ENCODE measurements around the gene TNFAIP3.
"Not testable (repeated sequence)": the region's sequence is repeated elsewhere in the genome, so short reads cannot be mapped to it uniquely, and the experiment has no call there.

The TNFAIP3 gene

DNA sequence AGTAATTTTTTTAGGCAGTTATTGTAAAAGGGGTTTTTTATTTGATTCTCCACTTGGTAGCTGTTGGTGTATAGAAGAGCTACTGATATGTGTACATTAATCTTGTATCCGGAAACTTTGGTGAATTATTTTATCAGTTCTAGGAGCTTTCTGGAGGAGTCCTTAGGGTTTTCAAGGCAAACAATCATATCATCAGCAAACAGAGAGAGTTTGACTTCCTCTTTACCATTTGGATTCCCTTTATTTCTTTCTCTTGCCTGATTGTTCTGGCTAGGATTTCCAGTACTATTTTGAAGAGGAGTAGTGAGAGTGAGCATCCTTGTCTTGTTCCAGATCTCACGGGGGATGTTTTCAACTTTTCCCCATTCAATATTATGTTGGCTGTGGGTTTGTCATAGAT lies 28.0 kb upstream of the TNFAIP3 start:
- no peak for DNase-seq (ENCODE audit: low read depth)

DNA sequence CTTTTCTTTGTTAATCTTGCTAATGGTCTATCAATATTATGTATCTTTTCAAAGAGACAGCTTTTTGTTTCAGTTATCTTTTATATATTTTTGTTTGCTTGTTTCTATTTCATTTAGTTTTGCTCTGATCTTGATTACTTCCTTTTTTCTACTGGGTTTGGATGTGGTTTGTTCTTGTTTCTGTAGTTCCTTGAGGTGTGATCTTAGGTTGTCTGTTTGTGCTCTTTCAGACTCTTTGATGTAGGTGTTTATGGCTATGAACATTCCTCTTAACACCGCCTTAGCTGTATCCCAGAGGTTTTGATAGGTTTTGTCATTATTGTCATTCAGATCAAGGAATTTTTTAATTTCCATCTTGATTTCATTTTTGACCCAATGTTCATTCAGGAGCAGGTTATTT lies 26.8 kb upstream of the TNFAIP3 start:
- H3K4me3 ChIP-seq (ENCODE audit: low read depth, low read length), result no peak overlapping the region
- TF ChIP-seq, protein P1, sequence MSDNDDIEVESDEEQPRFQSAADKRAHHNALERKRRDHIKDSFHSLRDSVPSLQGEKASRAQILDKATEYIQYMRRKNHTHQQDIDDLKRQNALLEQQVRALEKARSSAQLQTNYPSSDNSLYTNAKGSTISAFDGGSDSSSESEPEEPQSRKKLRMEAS (IDR thresholded peaks at IDR 0.05; ENCODE audit: low read depth, low read length), result no peak
- TF ChIP-seq POLR2A (IDR thresholded peaks at IDR 0.05; ENCODE audit: extremely low read depth, insufficient read length) (no peak), MYC (IDR thresholded peaks at IDR 0.05; ENCODE audit: low read depth, low read length) (no peak)
- TF ChIP-seq, protein P2, sequence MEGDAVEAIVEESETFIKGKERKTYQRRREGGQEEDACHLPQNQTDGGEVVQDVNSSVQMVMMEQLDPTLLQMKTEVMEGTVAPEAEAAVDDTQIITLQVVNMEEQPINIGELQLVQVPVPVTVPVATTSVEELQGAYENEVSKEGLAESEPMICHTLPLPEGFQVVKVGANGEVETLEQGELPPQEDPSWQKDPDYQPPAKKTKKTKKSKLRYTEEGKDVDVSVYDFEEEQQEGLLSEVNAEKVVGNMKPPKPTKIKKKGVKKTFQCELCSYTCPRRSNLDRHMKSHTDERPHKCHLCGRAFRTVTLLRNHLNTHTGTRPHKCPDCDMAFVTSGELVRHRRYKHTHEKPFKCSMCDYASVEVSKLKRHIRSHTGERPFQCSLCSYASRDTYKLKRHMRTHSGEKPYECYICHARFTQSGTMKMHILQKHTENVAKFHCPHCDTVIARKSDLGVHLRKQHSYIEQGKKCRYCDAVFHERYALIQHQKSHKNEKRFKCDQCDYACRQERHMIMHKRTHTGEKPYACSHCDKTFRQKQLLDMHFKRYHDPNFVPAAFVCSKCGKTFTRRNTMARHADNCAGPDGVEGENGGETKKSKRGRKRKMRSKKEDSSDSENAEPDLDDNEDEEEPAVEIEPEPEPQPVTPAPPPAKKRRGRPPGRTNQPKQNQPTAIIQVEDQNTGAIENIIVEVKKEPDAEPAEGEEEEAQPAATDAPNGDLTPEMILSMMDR (IDR thresholded peaks at IDR 0.05; ENCODE audit: low read depth, low read length), result no peak
- DNase-seq (ENCODE audit: low read depth), result no peak

More for the DNA sequence above, 28.0 kb upstream of the TNFAIP3 start:
- TF ChIP-seq POLR2A (IDR thresholded peaks at IDR 0.05; ENCODE audit: extremely low read depth, insufficient read length) (no peak), MYC (IDR thresholded peaks at IDR 0.05; ENCODE audit: low read depth, low read length) (no peak)
- TF ChIP-seq, protein P1 (IDR thresholded peaks at IDR 0.05; ENCODE audit: low read depth, low read length), result no peak
- TF ChIP-seq, protein P2 (IDR thresholded peaks at IDR 0.05; ENCODE audit: low read depth, low read length), result no peak
- H3K4me3 ChIP-seq (ENCODE audit: low read depth, low read length), result no peak overlapping the region

DNA sequence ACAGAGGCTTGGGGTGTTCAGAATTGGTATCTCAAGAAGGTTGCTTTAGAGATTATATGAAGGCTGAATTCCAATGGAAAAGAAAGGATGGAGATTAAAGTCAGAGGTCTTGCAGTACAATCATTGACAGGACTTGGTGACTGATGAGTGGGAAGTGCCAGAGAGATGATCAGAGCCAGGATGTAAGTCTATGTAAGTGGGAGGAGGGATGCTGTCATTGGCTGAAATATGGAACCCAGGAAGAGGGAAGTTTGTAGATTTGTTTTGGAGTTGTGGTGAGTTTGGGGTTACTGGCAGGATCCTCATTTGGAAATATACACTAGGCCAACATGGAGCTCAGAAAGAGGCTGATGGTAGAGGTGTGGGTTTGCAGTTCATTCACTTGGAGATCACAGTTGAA lies 23.8 kb upstream of the TNFAIP3 start:
- no peak for TF ChIP-seq POLR2A (IDR thresholded peaks at IDR 0.05; ENCODE audit: extremely low read depth, insufficient read length)
- TF ChIP-seq, protein P1 (IDR thresholded peaks at IDR 0.05; ENCODE audit: low read depth, low read length), result no peak
- TF ChIP-seq, protein P2 (IDR thresholded peaks at IDR 0.05; ENCODE audit: low read depth, low read length), result no peak
- TF ChIP-seq MYC (IDR thresholded peaks at IDR 0.05; ENCODE audit: low read depth, low read length), result no peak
- H3K4me3 ChIP-seq (ENCODE audit: low read depth, low read length), result no peak overlapping the region
- no peak for DNase-seq (ENCODE audit: low read depth)

DNA sequence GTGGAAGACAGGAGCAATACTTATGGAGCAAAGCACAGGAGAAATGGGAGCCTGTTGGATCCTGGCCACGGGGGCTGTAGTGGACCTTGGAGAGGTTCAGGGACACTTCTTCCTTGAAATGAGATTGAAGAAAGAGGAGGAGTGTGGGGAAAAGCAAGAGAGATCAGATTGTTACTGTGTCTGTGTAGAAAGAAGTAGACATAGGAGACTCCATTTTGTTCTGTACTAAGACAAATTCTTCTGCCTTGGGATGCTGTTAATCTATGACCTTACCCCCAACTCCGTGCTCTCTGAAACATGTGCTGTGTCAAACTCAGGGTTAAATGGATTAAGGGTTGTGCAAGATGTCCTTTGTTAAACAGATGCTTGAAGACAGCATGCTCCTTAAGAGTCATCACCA lies 22.7 kb upstream of the TNFAIP3 start:
- DNase-seq (ENCODE audit: low read depth); H3K4me3 ChIP-seq (ENCODE audit: low read depth, low read length): not testable (repeated sequence)

DNA sequence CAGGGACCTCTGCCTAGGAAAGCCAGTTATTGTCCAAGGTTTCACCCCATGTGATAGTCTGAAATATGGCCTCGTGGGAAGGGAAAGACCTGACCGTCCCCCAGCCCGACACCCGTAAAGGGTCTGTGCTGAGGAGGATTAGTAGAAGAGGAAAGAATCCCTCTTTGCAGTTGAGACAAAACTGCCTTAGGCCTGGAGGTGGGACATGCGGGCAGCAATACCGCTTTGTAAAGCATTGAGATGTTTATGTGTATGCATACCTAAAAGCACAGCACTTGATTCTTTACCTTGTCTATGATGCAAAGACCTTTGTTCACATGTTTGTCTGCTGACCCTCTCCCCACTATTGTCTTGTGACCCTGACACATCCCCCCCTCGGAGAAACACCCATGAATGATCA lies 22.3 kb upstream of the TNFAIP3 start:
- DNase-seq (ENCODE audit: low read depth); H3K4me3 ChIP-seq (ENCODE audit: low read depth, low read length): not testable (repeated sequence)

DNA sequence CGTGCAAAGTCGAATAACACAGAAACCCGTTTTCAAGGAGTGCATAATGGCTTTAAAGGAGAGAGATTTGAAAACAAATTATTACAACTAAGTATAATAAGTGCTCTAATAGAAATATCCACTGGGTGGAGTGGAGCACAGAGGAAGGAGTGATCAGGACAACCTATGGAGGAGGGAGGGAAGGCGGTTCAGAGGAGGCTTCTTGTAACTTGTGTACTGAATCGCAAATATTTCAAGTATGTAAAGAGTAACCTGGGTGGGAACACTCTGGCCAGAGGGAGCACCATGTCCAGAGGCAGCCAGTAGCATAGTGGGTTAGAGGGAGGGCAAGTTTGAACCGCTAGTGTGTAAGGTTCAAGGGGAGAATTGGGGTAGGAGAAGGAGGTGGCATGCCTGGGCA lies 21.6 kb upstream of the TNFAIP3 start:
- peak; percentile 43 for DNase-seq (ENCODE audit: low read depth)
- TF ChIP-seq, protein P1 (IDR thresholded peaks at IDR 0.05; ENCODE audit: low read depth, low read length), result no peak
- TF ChIP-seq POLR2A (IDR thresholded peaks at IDR 0.05; ENCODE audit: extremely low read depth, insufficient read length) (no peak), MYC (IDR thresholded peaks at IDR 0.05; ENCODE audit: low read depth, low read length) (no peak)
- TF ChIP-seq, protein P2 (IDR thresholded peaks at IDR 0.05; ENCODE audit: low read depth, low read length), result no peak
- H3K4me3 ChIP-seq (ENCODE audit: low read depth, low read length), result no peak overlapping the region

DNA sequence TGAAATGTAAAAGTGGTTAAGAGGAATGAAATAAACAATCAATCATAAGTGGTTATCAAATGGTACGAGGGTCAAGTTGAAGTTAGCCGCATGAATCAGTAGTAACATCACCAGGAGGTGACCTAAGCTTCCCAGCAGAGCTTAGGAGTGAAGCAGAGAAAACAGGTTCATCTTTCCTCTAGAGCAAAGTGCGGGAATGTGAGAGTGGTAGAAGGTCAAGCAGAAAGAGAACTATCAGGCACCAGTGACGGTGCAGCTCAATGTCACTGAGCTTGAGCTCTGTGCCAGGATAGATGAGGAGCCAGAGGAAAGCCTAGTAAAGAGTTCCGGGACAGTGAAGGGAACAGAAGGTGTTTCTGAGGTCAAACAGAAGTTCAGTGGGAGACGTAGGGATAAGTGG lies 20.8 kb upstream of the TNFAIP3 start:
- H3K4me3 ChIP-seq (ENCODE audit: low read depth, low read length), result no peak overlapping the region
- no peak for DNase-seq (ENCODE audit: low read depth)
- TF ChIP-seq POLR2A (IDR thresholded peaks at IDR 0.05; ENCODE audit: extremely low read depth, insufficient read length) (no peak), MYC (IDR thresholded peaks at IDR 0.05; ENCODE audit: low read depth, low read length) (no peak)
- TF ChIP-seq, protein P2 (IDR thresholded peaks at IDR 0.05; ENCODE audit: low read depth, low read length), result no peak
- TF ChIP-seq, protein P1 (IDR thresholded peaks at IDR 0.05; ENCODE audit: low read depth, low read length), result no peak

All from NB4 (cell line).